ENCODE results near the gene USP20. TPM values are rescaled to one million over a fixed set of nuclear protein-coding genes. Genes with fewer than 3 reads are reported as not detected.

Gene USP20
- total RNA-seq, 3 donors from 2014 or later (not counting 1 experiment from before 2014, with no cell fraction given): 66.8 to 86.1 (median 80.3) TPM

- H3K9me3 Mint-ChIP-seq: no peaks in the 10 kb centered on the region
- Histone ChIP-seq H3K27me3 (ENCODE audit: control insufficient read depth, insufficient read depth, low read length) (no peaks in the 10 kb centered on the region), H3K4me3 (ENCODE audit: low read length) (peak overlapping the region; percentile 65), H3K27ac (ENCODE audit: low read length) (peak overlapping the region; percentile 98), H3K9me3 (ENCODE audit: control insufficient read depth, insufficient read depth, low read length) (no peaks in the 10 kb centered on the region), H3K4me1 (ENCODE audit: control insufficient read depth, insufficient read depth, low read length) (peaks cover 73% of the 10 kb centered on the region), H3K36me3 (ENCODE audit: control insufficient read depth, insufficient read depth, low read length) (peaks cover 9% of the 10 kb centered on the region)
- under 1% methylated on average over 27 of the region's 27 CpGs for WGBS (ENCODE audit: insufficient coverage)
- peak overlapping the region; percentile 98 to 99 for H3K27ac Mint-ChIP-seq
- ATAC-seq (peak; percentile 38 to 69 (median 46)), DNase-seq (peak; percentile 86 to 93)
- H3K36me3 Mint-ChIP-seq: no peaks in the 10 kb centered on the region
- intact Hi-C loops (cut with micrococcal nuclease): loop anchor here (2.0 to 5.0 kb wide), 3 partner anchors 51 to 157 kb away; partner anchors contain the start of genes C9orf78, FNBP1, TOR1A and USP20
- TF ChIP-seq CTCF (IDR thresholded peaks at IDR 0.05): peak; percentile 82
- H3K27me3 Mint-ChIP-seq (ENCODE audit: low read depth in 2 of 2): no peaks in the 10 kb centered on the region
- peaks cover 58 to 68% of the 10 kb centered on the region in 2 donors for H3K4me1 Mint-ChIP-seq
- H3K4me3 Mint-ChIP-seq: peak overlapping the region; percentile 86
These were observed 50.4 kb downstream of the USP20 start for GRCh38 chr9:129885670-129886106.

DNA sequence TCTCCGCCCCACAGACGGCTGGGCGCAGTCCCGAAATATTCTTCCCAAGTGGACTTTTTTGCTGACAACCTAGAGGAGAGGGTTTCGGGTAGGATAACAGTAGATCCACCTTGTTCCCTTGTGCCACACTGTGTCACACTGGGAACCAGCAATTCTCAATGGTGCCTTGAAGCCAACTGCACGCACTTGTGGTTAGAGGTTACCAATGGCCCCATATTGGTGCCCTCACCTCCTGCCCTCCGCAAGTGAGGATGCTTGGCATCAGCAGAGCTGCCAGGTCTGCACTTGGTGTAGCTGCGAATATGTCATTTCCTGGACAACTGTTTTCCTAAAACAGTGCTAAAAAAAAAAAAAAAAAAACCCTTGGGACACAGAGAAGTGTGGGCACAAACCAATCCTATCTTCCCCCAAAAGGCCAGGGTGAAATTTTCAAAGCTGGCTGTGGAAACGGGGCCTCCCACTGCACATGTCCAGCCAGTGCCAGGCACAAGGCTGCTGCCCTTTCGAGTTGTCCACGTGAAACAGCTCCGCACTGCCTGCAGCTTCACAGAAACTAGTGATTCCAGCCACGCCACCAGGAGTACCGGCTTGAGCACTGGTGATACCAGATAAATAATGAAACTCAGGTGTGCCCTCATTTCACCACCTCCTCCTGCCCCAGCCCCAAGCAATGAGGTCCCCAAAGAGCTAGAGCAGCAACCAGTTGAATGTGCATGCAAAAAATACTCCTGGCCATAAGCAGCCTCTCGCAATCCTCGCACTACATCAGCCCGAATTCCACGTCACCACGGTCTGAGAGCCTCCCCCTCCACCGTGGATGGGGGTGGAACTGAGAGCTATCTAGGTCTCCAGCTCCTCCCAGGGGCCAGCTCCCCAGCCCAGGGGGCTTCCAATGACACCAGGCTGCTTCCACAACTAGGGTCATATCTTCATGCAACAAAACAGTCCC, 51.2 kb downstream of the USP20 start:
- intact Hi-C loops (cut with micrococcal nuclease): loop anchor here (1.0 to 5.0 kb wide), 2 partner anchors 9 to 64 kb away; partner anchors contain the start of gene TOR1A
- H3K9me3 Mint-ChIP-seq: no peaks in the 10 kb centered on the region

GRCh38 chr9:129887334-129888292, 52.4 kb downstream of the USP20 start:
- Mint-ChIP-seq H3K27me3 (ENCODE audit: low read depth in 2 of 2) (no peaks in the 10 kb centered on the region), H3K27ac (peak overlapping the region; percentile 98 to 99), H3K4me3 (peak overlapping the region; percentile 86), H3K9me3 (no peaks in the 10 kb centered on the region), H3K36me3 (peaks cover 7% of the 10 kb centered on the region), H3K4me1 (peaks cover 74 to 86% of the 10 kb centered on the region in 2 donors)
- Histone ChIP-seq H3K27ac (ENCODE audit: low read length) (peak overlapping the region; percentile 98), H3K4me3 (ENCODE audit: low read length) (peak overlapping the region; percentile 20), H3K4me1 (ENCODE audit: control insufficient read depth, insufficient read depth, low read length) (peaks cover 91% of the 10 kb centered on the region), H3K27me3 (ENCODE audit: control insufficient read depth, insufficient read depth, low read length) (no peaks in the 10 kb centered on the region), H3K9me3 (ENCODE audit: control insufficient read depth, insufficient read depth, low read length) (no peaks in the 10 kb centered on the region), H3K36me3 (ENCODE audit: control insufficient read depth, insufficient read depth, low read length) (peaks cover under 1% of the 10 kb centered on the region)
- intact Hi-C loops (cut with micrococcal nuclease): loop anchor here (1.0 to 5.0 kb wide), 5 partner anchors 10 to 242 kb away; partner anchors contain the start of gene TOR1A
- peak; percentile 19 to 23 (median 19) for ATAC-seq
- no peak for TF ChIP-seq CTCF (IDR thresholded peaks at IDR 0.05)
- 17% methylated on average over 27 of the region's 27 CpGs for WGBS (ENCODE audit: insufficient coverage)
- peak; percentile 51 to 94 for DNase-seq

More for the DNA sequence above, 51.2 kb downstream of the USP20 start:
- peak overlapping the region; percentile 98 for H3K27ac ChIP-seq (ENCODE audit: low read length)
- WGBS (ENCODE audit: insufficient coverage): 24% methylated on average over 20 of the region's 20 CpGs
- H3K9me3 ChIP-seq (ENCODE audit: control insufficient read depth, insufficient read depth, low read length): no peaks in the 10 kb centered on the region
- no peak for TF ChIP-seq CTCF (IDR thresholded peaks at IDR 0.05)
- peak; percentile 53 to 92 for DNase-seq
- H3K36me3 ChIP-seq (ENCODE audit: control insufficient read depth, insufficient read depth, low read length): peaks cover 9% of the 10 kb centered on the region
- Mint-ChIP-seq H3K27me3 (ENCODE audit: low read depth in 2 of 2) (no peaks in the 10 kb centered on the region), H3K36me3 (no peaks in the 10 kb centered on the region), H3K4me1 (peaks cover 65 to 76% of the 10 kb centered on the region in 2 donors), H3K4me3 (peak overlapping the region; percentile 86), H3K27ac (peak overlapping the region; percentile 98 to 99)
- peak overlapping the region; percentile 65 for H3K4me3 ChIP-seq (ENCODE audit: low read length)
- H3K4me1 ChIP-seq (ENCODE audit: control insufficient read depth, insufficient read depth, low read length): peaks cover 81% of the 10 kb centered on the region
- ATAC-seq: peak in 2 of 3 donors; percentile 5 to 6
- H3K27me3 ChIP-seq (ENCODE audit: control insufficient read depth, insufficient read depth, low read length): no peaks in the 10 kb centered on the region

Data from natural killer cell (primary cell).